Measurements from ENCODE around the gene GPR17.

The GPR17 gene

GRCh38 chr2:127614731-127615130 lies 31.2 kb upstream of the GPR17 start:
- DNase-seq: no peak

- DNase-seq: no peak
These were observed 30.3 kb upstream of the GPR17 start for GRCh38 chr2:127615511-127616166.

GRCh38 chr2:127618551-127619202 lies 27.3 kb upstream of the GPR17 start:
- DNase-seq: no peak

- DNase-seq: no peak
These were observed 26.8 kb upstream of the GPR17 start for GRCh38 chr2:127619203-127619590.

DNA sequence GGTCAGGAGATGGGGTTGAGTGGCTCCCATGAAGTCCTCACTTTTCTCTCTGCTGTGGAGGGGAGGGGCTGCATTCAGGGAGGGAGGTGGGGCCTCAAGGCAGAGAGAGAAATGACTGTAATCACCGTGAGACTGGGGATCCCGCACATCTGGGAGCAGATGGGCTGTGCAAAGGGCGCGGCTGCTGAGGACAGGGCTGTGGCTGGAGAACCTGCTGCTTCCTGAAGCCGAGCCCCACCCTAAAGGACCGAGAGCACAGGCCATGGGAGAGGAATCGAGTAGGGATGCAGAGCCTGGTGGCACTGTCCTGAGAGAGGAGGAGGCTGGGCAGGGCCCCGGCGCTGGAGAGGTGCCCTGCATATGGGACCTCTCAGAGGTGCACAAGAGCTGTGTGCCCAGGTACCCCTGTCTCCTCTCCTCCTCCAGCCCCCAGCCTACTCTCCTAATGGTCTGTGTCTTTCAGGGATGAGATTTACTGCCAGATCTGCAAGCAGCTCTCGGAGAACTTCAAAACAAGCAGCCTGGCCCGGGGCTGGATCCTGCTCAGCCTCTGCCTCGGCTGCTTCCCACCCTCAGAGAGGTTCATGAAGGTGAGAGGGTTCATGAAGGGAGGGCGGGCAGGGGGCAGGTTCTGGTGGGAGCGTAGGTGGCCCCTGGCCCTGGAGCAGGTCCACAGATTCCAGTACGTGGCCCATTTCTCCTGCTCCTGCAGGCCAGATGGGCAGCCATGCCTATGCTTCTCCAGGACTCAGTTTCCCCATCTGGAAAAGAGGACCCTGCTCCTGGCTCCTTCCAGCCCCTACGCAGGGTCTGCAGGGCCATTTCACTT lies 25.9 kb upstream of the GPR17 start:
- no peak for DNase-seq

GRCh38 chr2:127620866-127621265 lies 25.1 kb upstream of the GPR17 start:
- DNase-seq: no peak

GRCh38 chr2:127621981-127622431 lies 23.9 kb upstream of the GPR17 start:
- DNase-seq: no peak

- no peak for DNase-seq
These were observed 23.2 kb upstream of the GPR17 start for GRCh38 chr2:127622561-127623387.

DNA sequence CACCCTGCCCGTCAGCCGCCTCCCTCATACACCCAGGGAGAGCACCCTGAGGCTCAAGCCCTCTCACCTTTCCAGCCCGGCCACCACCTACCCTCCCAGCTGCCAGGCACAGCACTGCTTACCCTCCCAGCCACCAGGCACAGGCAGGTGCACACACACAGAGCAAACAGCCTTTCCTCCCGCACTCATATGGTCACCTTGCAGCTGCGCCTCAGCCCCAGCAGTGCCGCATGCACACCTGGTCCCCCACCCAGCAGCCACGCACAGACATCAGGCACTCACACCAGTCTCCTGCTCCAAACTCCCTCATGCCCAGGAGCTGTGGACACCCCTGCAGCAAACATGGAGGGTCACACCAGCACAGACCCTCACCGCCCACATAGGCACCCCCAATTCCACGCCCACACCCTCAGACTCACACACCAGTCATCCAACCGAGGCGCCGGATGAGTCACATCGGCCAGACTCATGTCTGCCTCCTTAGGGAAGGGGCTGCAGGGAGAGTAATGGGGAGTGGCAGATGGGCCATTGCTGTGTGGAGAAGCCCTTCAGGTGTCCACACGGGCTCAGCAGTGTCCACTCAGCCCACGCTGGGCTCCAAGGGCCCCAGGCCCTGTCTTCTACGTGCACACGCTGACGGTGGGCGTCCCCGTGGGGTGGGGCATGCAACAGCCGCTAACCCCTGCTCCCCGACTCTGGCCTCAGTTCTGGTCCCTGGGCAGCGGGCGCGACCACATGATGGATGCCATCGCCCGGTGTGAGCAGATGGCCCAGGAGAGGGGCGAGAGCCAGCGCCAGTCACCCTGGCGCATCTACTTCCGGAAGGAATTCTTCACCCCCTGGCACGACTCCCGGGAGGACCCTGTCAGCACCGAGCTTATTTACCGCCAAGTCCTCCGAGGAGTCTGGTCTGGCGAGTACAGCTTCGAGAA lies 22.3 kb upstream of the GPR17 start:
- DNase-seq: no peak

- no peak for DNase-seq
These were observed 21.6 kb upstream of the GPR17 start for GRCh38 chr2:127624320-127624755.

GRCh38 chr2:127624756-127625571 lies 21.0 kb upstream of the GPR17 start:
- DNase-seq: no peak

GRCh38 chr2:127625572-127625951 lies 20.4 kb upstream of the GPR17 start:
- DNase-seq: no peak

DNA sequence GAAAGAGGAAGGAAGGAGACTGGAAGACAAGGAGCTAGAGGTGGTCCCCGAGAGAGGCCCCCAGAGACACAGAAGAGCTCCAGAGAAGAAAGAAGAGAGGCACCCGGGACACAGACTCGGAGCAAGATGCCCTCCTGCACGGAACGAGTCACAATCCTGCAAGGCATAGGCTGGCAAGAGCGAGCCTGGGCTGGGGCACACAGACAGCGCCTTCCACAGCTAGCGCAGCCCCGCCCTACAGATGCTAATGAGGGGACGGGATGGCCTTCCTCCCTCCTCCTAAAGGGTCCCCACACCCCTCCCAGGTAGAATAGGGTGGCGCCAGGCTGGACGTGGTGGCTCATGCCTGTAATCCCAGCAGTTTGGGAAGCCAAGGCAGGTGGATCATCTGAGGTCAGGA lies 19.8 kb upstream of the GPR17 start:
- no peak for DNase-seq

DNA sequence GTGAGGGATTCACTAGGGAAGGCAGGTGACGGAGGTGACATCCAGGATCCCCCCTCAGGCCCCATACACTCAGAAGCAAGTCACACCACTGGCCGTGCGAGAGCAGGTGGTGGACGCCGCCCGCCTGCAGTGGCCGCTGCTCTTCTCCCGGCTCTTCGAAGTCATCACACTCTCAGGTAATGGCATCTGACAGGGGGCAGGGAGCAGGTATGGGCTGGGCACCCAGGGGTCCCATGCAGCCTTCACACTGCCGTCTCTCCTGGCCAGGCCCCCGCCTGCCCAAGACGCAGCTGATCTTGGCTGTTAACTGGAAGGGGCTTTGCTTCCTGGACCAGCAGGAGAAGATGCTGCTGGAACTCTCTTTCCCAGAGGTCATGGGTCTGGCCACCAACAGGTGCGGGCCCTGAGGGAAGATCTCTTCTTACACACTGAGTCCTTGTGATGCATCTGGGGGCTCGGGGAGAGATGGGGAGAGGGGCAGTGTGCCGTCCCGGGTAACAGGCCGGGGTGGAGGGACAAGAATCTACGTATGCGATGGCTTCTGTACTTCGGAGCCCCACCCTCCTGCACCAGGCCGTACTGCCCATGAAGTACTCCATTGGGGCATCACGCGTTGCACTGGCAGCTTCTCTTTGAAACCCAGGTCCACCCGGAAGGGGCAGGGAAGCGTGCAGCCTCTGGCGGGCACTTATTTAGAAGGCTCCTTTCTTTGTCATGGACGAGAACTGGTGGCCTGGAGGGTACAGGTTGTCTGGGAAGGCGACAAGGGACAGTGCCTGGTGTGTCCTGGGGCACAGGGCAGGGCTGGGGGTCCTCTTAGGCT lies 18.8 kb upstream of the GPR17 start:
- DNase-seq: no peak

- DNase-seq: no peak
These were observed 18.0 kb upstream of the GPR17 start for GRCh38 chr2:127627740-127628571.

DNA sequence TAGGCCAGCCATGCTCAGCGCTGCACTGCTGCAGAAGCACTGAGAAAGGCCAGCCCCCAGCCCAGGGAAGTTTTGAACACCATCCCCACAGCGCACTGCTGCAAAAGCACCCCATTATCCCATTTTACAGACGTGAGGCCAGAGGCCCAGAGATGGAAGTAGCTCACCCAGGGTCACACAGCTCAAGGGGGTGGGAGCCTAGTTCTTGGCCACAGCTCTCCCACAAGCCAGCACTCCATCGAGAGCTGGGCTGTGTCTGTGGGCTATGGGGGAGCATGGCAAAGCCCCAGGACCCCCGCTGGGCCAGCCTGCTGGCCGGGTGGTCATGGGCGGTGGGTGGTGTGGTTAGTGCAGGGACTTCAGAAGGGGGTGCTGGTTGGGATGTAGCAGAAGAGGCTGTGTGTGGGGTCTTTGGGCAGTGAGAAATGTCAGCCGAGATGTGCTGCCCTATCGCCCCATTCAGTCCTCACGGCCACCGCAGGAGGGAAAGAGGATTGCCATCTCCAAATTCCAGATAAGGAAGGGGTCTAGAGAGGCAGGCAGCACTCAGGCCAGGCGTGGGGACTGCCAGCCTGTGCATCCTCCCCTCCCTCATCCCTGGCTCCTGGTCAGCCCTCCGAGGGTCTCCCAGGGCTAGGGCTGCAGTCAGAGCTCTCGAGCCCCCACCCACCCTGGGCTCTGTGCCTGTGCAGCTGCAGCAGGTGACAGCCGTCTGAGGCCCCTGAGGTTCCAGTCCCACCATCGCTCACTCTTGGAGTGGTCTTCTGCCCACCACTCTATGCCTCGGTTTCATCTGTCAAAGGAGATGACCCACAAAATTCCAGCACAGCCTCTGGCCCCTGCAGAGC lies 17.0 kb upstream of the GPR17 start:
- DNase-seq: no peak

DNA sequence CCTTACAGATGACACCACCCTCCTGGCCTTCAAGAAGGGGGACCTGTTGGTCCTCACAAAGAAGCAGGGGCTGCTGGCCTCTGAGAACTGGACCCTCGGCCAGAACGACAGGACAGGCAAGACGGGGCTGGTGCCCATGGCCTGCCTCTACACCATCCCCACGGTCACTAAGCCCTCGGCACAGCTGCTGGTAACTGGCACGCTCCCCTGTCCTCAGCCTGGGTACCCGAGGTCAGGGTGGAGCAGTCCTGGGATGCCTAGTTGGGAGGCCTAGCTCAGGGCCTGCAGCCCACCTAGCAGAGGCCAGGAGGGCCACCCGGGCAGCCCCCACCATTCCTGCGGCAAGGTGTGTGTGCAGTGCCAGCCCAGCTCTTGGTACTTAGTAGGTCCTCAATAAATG lies 16.3 kb upstream of the GPR17 start:
- DNase-seq: no peak

All from OCI-M1 (cell line).